Fibroblast of skin of back (primary cell): ENCODE data around the gene CASP4.
"Not testable (repeated sequence)": the region's sequence is repeated elsewhere in the genome, so short reads cannot be mapped to it uniquely, and the experiment has no call there.

ENCODE experiments used
- DNase-seq: peaks from one replicate; pipeline ENCODE4 v3.0.0-alpha.2; 2013

CASP4 gene

DNA sequence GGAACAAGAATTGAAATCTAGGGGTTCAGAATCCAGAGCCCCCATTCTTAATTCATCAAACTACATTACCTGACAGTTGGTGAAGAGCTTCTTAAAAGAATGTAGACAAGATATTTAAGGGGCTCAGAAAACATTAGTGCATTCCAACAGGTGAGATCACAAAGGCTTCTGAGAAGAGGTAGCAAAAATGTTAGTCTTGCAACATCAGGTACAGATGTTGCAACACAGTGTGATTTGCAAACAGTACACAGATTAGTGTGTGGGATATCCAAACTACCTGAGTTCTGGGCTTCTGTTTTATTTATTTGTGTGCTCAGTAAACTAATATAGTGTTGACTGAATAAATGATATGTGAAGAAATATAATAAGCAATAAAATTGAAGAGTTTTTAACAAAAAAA, 11.8 kb downstream of the CASP4 start:
- no peak for DNase-seq

DNA sequence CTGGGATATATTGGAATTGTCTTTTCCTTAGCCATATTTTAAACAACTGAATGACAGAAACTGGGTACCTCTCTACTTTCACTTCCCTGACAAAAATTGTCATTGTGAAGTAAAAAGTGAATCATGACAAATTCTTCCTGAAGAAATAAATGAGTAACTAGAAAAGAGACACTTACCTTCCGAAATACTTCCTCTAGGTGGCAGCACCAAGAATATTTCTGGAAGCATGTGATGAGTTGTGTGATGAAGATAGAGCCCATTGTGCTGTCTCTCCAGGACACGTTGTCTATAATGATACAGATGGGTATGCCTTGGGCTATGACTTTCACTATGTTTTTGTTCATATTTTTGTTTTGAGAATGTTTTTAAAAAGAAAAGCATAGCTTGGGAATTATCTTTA, 21.5 kb downstream of the CASP4 start:
- DNase-seq: peak; percentile 63

DNA sequence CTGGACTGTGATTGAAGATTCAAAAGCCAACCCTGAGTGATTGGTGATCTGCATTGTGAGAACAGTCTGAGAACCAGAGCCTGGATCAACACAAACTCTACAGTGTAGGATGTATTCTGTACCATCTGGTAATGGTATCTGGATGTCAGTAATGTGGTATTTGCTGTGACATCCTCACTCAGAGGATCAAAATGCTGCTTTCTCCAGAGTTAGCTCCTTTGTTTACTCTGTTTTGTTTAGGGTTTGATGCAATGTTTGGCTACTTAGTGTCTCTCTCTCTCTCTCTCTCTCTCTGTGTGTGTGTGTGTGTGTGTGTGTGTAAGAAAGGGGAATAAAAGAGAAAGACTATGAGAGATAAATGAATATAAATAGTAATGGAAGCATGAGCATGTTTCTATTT, 24.3 kb downstream of the CASP4 start:
- DNase-seq: no peak

DNA sequence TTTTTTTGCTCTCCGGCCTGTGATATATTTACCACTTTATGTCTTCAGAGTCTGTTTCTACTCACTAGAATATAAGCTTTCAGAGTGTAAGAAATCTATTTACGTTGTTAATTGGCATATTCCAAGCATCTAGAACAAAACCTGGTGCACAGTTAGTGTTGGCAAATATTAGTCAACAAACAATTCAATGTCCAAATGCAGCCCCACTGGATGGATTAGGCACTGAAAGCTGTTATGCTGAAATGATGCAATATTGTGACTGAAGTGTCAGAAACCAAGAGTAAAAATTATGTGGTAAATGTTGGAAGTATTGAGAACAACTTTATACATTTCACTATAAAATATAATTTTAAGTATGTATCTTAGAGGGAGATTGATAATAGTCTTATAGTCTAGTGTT, 24.8 kb downstream of the CASP4 start:
- DNase-seq: no peak

GRCh38 chr11:104934594-104934993, 33.8 kb downstream of the CASP4 start:
- DNase-seq: no peak

GRCh38 chr11:104934073-104934472, 34.3 kb downstream of the CASP4 start:
- DNase-seq: not testable (repeated sequence)

- no peak for DNase-seq
Measured at GRCh38 chr11:104928811-104929210, 39.6 kb downstream of the CASP4 start.

DNA sequence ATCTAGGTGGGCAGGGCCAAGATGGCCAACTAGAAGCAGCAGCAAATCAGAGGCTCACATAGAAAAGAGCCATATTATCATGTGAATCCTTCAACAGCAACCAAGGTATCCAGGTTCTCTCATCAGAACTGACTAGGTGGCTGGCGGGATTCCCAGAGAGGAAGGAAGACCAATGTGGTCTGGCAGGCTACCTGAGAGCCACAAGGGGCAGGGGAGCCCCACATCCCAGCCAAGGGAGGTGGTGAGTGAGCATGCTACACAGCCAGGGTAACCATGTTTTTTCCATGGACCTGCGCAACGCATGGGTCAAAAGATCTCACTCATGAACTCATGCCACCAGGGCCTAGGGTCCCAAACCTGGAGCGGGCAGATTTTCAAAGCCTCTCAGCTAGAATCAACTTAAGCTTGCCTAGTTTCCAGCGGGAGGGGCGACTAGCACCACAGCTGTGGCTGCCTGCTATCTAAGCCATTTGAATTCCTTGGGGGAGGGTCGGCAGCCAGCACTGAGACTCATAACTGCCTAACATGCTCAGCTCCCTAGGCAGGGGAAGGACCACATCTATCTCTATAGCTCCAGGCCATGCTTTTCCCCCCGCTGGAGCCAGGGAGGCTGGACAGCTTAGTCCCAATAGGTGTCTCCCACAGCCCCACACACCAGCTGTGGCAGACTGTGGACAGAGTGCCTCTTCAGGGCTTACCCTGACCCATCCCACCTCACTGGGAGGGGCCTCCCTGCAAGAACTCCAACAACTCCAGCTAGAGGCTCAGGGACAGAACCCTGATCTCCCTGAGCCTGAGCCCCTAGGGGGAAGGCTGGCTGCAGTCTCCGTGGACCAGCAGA, 41.4 kb downstream of the CASP4 start:
- no peak for DNase-seq

DNA sequence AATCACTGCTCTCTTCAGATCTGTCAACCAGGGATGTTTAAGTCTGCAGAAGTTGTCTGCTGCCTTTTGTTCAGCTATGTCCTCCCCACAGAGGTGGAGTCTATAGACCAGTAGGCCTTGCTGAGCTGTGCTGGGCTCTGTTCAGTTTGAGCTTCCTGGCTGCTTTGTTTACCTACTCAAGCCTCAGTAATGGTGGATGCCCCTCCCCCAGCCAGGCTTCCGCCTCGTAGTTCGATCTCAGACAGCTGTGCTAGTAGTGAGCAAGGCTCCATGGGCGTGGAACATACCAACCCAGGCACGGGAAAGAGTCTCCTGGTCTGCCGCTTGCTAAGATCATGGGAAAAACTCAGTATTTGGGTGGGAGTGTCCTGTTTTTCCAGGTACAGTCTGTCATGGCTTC, 42.5 kb downstream of the CASP4 start:
- DNase-seq: no peak

DNA sequence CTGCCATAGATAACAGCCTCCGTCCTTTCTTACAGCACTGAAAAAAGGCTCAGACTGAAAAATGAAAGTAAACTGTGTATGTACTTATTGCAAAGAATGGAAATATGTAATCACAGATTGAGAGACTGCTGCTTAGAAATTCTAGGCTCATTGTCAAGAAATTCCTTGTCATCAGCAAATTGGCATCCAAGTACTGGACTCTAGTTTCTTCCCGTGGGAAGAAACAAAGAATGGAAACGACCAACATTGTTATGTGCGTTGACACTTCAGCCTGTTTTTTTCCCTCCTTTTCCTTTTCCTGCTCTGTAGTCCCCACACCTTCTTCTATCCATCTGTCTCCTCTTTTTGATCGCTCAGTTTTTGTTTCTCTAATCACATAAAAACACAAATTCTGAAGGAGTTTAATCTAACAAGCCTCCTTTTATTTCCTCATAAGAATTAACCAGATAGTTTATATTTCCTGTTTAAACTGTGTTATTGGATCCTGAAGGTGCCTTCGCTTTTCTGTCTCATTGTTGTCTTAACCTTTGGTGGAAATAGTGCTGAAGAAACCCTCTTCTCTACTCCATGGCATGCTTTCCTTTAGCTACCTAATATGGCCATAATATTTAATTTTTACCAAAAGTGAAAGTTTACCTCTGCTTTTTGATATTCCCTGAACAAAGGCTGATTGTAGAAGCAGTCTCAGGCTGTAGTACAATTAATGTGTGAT, 50.1 kb downstream of the CASP4 start:
- DNase-seq: peak; percentile 87

GRCh38 chr11:104917271-104918112, 50.9 kb downstream of the CASP4 start:
- DNase-seq: no peak

- no peak for DNase-seq
Measured at GRCh38 chr11:104916442-104916841, 51.9 kb downstream of the CASP4 start.

GRCh38 chr11:104912102-104912501, 56.3 kb downstream of the CASP4 start:
- no peak for DNase-seq

DNA sequence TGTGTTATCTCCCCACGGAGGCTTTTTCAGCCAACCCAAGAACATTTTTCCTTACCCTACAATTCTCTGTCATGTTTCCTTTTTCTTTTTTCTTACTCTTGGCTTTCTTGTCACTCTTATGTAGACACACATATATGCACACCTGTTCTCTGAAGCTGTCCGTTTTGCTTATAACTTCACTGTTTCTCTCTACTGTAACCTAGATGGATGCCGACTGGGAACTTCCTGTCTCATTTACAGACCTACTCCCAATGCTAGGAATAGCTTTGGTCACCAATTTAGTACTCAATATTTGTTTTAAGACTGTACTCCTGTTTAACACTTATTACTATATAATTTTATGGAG, 60.2 kb downstream of the CASP4 start:
- no peak for DNase-seq

DNA sequence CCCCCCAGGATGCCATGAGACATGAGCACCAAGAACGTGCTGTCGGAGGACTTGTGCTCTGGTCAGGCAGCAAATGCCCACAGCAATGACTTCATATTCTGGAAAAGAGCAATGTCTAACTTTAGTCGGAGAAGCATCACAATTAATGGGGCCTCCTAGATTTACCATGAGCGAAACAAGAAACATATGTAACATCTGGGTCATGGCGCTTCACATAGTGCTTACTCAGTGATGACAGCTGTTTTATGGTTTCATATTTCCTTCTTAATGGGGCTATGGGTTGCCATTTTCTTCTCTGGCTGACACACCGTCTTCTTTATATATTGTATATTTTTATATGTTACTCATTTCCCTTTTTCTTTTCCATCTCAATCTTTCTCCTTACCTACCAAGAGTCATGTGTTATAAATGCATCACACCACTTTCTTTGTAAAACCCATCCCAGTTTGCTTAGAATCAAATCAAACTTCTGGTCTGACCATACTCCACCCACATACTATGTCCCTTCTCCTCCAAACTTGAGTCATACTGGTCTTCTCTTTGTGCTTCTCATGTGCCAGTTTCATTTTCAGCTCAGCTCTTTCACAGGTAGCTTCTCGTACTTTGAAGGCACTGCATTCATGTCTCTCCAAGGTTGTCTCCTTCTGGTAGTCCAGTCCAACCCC, 60.7 kb downstream of the CASP4 start:
- DNase-seq: peak; percentile 52

DNA sequence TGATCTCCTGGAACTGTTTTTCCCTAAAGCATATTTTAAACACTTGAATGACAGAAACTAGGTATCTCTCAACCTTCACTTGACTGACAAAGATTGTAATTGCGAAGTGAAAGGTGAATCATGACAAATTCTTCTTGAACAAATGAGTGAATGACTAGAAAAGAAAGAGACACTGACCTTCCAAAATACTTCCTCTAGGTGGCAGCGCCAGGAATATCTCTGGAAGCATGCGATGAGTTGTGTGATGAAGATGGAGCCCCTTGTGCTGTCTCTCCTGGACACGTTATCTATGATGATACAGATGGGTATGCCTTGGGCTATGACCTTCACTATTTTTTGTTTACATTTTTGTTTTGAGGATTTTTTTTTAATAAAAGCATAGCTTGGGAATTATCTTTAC, 63.1 kb downstream of the CASP4 start:
- DNase-seq: no peak

GRCh38 chr11:104899226-104899625, 69.1 kb downstream of the CASP4 start:
- no peak for DNase-seq

DNA sequence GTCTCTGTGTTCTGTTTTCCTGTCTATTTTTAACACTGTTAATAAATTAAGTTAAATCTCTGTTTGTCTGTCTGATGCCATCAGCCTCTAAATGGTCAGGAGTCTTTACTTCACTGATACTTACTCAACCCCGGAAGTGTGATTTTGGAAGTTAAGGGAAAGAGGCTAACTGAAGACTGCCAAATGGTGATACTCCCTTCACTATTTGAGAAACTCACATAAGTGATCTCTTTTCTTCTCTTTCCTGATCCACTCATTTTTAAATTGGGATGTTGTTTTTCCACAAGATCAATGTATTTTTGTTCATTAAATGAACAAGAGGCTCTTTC, 69.7 kb downstream of the CASP4 start:
- no peak for DNase-seq

DNA sequence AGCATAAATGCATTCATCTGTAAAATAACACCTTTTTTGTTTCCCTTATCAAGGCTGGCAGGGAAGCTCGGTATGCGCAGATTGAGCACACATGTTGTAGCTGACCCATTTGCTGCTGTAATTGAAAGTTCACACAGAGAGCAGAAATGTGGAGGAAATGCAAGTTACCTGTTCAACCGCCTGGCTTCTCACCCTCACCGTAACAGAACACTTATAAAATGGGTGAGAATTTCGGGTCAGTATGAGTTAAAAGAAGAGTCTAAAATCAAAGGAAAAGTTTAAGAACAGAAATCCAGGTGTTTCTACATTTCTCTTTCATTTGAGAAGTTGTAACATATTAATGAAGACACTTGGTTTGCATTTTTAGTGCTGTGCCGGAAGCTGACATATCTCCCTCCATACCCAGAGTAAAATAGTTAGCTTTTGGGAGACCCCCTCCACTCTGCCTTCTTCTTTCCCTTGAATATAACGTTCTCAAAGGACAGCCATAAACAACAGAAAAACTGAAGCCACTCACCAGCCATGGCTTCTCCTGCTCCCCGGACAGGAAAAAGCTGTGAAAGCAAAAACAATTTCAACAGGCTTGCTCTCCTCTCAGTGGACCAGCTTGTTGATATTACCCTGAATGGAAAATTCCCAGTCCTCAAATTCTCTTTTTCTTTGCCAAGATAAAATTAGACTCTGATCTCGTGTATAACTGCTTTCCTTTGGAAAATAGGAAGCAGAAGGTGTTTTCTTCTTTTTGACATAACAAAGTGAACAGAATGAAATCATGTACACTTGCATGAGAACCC, 70.3 kb downstream of the CASP4 start, which contains the start of gene CASP12:
Gene CASP12, minus strand, starts transcription at position 570 of the 794 bp plus-strand sequence.
- DNase-seq: no peak

GRCh38 chr11:104895634-104896033, 72.7 kb downstream of the CASP4 start:
- DNase-seq: no peak

- DNase-seq: no peak
Measured at GRCh38 chr11:104893876-104894275, 74.5 kb downstream of the CASP4 start.
